ENCODE data around the gene DYNC1H1.

DYNC1H1 gene

GRCh38 chr14:101953151-101953550 is 11.2 kb upstream of the DYNC1H1 start:
- Mint-ChIP-seq H3K27ac (no peak overlapping the region), H3K4me1 (peaks cover 10% of the 10 kb centered on the region)

DNA sequence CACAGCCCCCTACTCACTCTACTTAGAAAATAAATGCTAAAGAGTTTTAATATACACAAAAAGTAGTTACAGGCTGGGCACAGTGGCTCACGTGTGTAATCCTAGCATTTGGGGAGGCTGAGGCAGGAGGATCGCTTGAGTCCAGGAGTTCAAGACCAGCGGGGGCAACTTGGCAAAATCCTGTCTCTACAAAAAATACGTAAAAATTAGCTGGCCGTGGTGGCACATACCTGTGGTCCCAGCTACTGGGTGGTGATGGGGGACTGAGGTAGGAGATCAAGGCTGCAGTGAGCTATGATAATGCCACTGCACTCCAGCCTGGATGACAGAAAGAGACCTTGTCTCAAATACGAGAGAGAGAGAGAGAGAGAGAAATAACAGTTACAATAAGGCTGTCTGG is 9.9 kb upstream of the DYNC1H1 start:
- H3K27ac Mint-ChIP-seq = no peak overlapping the region
- H3K4me3 Mint-ChIP-seq = no peak overlapping the region
- no peak for TF ChIP-seq CTCF (IDR thresholded peaks at IDR 0.05; ENCODE audit: unreplicated experiment in 3 of 3)
- no peaks in the 10 kb centered on the region for H3K9me3 Mint-ChIP-seq
- H3K4me1 Mint-ChIP-seq = no peaks in the 10 kb centered on the region
- no peaks in the 10 kb centered on the region for H3K36me3 Mint-ChIP-seq (ENCODE audit: low read depth)
- H3K27me3 Mint-ChIP-seq (ENCODE audit: low read depth) = peaks cover 3% of the 10 kb centered on the region

More at GRCh38 chr14:101953151-101953550, 11.2 kb upstream of the DYNC1H1 start:
- H3K36me3 Mint-ChIP-seq (ENCODE audit: low read depth) = no peaks in the 10 kb centered on the region
- no peaks in the 10 kb centered on the region for H3K27me3 Mint-ChIP-seq (ENCODE audit: low read depth)
- H3K4me3 Mint-ChIP-seq = no peak overlapping the region
- H3K9me3 Mint-ChIP-seq = no peaks in the 10 kb centered on the region
- no peak for TF ChIP-seq CTCF (IDR thresholded peaks at IDR 0.05; ENCODE audit: unreplicated experiment in 3 of 3)

DNA sequence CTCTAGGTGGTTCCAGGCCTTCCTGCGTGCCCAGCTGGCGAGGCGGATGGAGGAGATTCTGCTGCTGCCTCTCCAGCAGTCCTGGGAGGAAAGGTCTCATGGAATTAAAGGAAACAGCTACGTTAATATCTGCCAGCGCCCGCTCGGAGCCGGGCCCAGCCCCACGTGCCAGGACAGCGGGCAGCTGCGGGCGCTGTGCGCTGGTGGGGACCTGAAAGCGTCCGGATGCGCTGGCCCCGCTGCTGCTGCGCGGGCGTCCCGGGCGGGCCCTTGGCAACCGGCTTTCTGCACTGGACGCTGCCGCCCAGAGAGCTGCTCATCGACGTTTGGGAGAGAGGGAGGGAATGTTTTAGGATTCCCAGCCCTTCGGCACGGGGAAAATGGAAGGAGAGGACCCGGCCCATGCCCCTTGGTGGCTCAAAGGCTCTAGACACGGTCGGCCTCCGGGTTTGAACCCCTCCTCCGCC is 8.6 kb upstream of the DYNC1H1 start:
- TF ChIP-seq CTCF (IDR thresholded peaks at IDR 0.05; ENCODE audit: unreplicated experiment in 3 of 3) = no peak
- Mint-ChIP-seq H3K36me3 (ENCODE audit: low read depth) (no peaks in the 10 kb centered on the region), H3K27ac (no peak overlapping the region), H3K9me3 (no peaks in the 10 kb centered on the region), H3K4me1 (no peaks in the 10 kb centered on the region), H3K27me3 (ENCODE audit: low read depth) (peaks cover 3% of the 10 kb centered on the region), H3K4me3 (no peak overlapping the region)

DNA sequence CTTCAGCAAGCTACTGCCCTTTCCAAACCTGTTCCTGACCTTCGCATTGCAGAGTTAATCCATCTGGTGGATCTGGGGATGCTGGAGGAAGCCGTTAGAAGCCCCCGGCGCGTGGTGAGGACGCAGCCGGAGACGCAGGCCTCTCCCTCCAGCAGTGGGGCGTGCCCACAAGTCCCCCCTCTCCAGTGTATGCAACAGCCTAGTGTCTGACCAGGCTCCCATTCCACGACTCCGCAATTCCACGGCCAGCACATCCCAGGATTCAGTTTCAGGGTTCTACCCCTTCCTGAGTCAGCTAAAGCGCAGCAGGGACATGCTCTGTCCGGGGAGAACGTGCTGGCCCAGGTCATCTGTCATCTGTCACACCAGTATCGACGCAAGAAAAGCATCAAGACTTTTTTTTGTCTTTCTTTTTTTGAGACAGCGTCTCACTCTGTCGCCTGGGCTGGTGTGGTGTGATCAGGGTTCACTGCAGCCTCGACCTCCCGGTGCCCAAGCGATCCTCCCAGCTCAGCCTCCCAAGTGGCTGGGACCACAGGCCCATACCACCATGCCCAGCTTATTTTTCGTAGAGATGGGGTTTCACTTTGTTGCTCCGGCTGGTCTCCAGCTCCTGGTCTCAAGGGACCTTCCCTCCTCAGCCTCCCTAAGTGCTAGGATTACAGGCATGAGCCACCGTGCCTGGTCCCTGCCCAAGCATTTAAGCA is 8.0 kb upstream of the DYNC1H1 start:
- peaks cover 4% of the 10 kb centered on the region for H3K4me1 Mint-ChIP-seq
- no peaks in the 10 kb centered on the region for H3K9me3 Mint-ChIP-seq
- peaks cover 7% of the 10 kb centered on the region for H3K27me3 Mint-ChIP-seq (ENCODE audit: low read depth)
- no peak overlapping the region for H3K27ac Mint-ChIP-seq
- TF ChIP-seq CTCF (IDR thresholded peaks at IDR 0.05; ENCODE audit: unreplicated experiment in 3 of 3) = no peak
- H3K36me3 Mint-ChIP-seq (ENCODE audit: low read depth) = no peaks in the 10 kb centered on the region
- H3K4me3 Mint-ChIP-seq = no peak overlapping the region

DNA sequence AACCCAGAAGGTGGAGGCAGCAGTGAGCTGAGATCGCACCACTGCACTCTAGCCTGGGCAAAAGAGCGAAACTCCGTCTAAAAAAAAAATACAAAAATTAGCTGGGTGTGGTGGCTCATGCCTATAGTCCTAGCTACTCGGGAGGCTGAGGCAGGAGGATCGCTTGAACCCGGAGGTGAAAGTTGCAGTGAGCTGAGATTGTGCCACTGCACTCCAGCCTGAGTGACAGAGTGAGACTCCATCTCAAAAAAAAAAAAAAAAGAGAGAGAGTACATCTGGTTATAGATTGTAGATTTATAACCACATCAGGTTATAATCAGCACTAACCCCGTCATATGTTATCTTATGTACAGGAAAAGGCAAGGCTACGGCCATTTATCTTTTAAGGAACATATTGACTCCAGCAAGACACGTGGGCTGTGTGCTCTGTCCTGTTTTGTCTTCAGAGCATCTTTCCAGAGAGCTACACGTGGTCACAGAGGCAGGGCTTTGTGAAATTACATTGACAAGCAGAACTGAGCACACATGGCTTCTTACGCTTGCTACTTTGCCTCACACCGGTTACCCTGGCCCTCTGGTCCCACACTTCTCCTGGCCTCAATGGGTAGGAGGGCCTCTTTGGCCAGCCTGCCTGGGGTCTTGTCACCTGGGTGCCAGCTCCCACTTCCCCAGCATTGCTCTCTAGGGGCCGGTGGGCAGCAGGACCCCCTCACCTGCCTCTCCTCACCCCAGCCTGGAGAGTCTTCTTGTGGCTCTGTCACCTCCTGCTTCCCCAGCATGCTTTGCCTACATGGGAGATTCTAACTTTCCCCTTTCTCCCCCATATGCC is 6.8 kb upstream of the DYNC1H1 start:
- H3K27ac Mint-ChIP-seq = no peak overlapping the region
- H3K36me3 Mint-ChIP-seq (ENCODE audit: low read depth) = no peaks in the 10 kb centered on the region
- TF ChIP-seq CTCF (IDR thresholded peaks at IDR 0.05; ENCODE audit: unreplicated experiment in 3 of 3) = no peak
- H3K9me3 Mint-ChIP-seq = no peaks in the 10 kb centered on the region
- peaks cover 5% of the 10 kb centered on the region for H3K4me1 Mint-ChIP-seq
- peaks cover 7% of the 10 kb centered on the region for H3K27me3 Mint-ChIP-seq (ENCODE audit: low read depth)
- no peak overlapping the region for H3K4me3 Mint-ChIP-seq

Data from nephron (organoid).